Gastroesophageal sphincter (tissue), 4 donors: ENCODE results near the gene LRRC1. TPM values are rescaled to one million over a fixed set of nuclear protein-coding genes. Genes with fewer than 3 reads are reported as not detected.

Experiments used
- ATAC-seq: fragments of 150-250 bp; one replicate; pipeline ENCODE4 v1.9.1; 2016; ENCODE audit warnings: mild to moderate bottlenecking, moderate library complexity
- H3K27ac ChIP-seq, 4 donors: fragments of 200-600 bp; sonication (generic) in 3 of 4; 1 replicate in 3 of 4; 2 replicates in 1 of 4; pipeline ENCODE4 v1.5.1; 2016 to 2019
- H3K27me3 ChIP-seq: fragments of 200-600 bp; sonication (generic); one replicate; pipeline ENCODE4 v1.5.1; 2019
- H3K36me3 ChIP-seq, 2 donors: fragments of 200-600 bp; sonication (generic); one replicate each; pipeline ENCODE4 v1.5.1; 2019; ENCODE audit warnings: control low read depth in 1 of 2
- H3K4me1 ChIP-seq, 3 donors: fragments of 200-600 bp; sonication (generic); 1 replicate in 2 of 3; 2 replicates in 1 of 3; pipeline ENCODE4 v1.5.1; 2016 to 2019; ENCODE audit warnings: control low read depth in 2 of 3
- H3K4me3 ChIP-seq, 2 donors: fragments of 200-600 bp; sonication (generic); one replicate each; pipeline ENCODE4 v1.5.1; 2019; ENCODE audit warnings: mild to moderate bottlenecking in 1 of 2, moderate library complexity in 1 of 2
- H3K9me3 ChIP-seq, 3 donors: fragments of 200-600 bp; sonication (generic); one replicate each; pipeline ENCODE4 v1.5.1; 2017 to 2019; ENCODE audit warnings: control low read depth in 2 of 3
- CTCF ChIP-seq, 4 experiments: fragments of 200-600 bp in 2 of 4; fragments of 450-650 bp in 2 of 4; sonication (generic) in 1 of 4; IDR thresholded peaks; one replicate each; pipeline ENCODE4 v1.5.1; 2017 to 2019; ENCODE audit warnings: antibody characterized with exemption in 4 of 4, mild to moderate bottlenecking in 2 of 4, moderate library complexity in 2 of 4
- EP300 ChIP-seq: sonication (generic); formaldehyde crosslinking; IDR thresholded peaks from one replicate; pipeline ENCODE4 v1.6.1; 2017; ENCODE audit warnings: antibody characterized with exemption, mild to moderate bottlenecking
- POLR2A ChIP-seq, 2 donors: fragments of 450-650 bp; IDR thresholded peaks; one replicate each; pipeline ENCODE4 v1.6.1; 2017; ENCODE audit warnings: antibody characterized with exemption in 2 of 2, mild to moderate bottlenecking in 2 of 2, moderate library complexity in 1 of 2
- POLR2AphosphoS5 ChIP-seq: sonication (generic); formaldehyde crosslinking; IDR thresholded peaks from one replicate; pipeline ENCODE4 v1.6.1; 2017; ENCODE audit warnings: antibody characterized with exemption
- WGBS, 2 donors: methylation state at CpG; one replicate each; pipeline ENCODE4 v1.1.5; 2018; ENCODE audit warnings: low coverage in 1 of 2; 5-methylcytosine and 5-hydroxymethylcytosine counted together
- total RNA-seq, 4 donors: library from RNA; depleted of rRNA; stranded (reverse); fragments of >200 nt; gene quantifications; one replicate each; pipeline ENCODE4 v1.1.0, GENCODE V29; 2016

LRRC1 gene
- total RNA-seq, result 10 to 100 TPM; 12.4 to 28.3 (median 15.5) TPM

GRCh38 chr6:53794720-53795339, at the start of gene LRRC1:
TSS of gene LRRC1 (plus strand) at chr6:53795005. CDS start at chr6:53795257, 252 bp downstream.
- TF ChIP-seq POLR2AphosphoS5 (peak; percentile 50), POLR2A (IDR thresholded peaks at IDR 0.05) (peak; percentile 42 to 43), CTCF (IDR thresholded peaks at IDR 0.05) (no peak), EP300 (no peak)
- ATAC-seq, result peak; percentile 90
- peaks cover 0 to 41% (median 0%) of the 10 kb centered on the region in 3 donors for H3K4me1 ChIP-seq
- peak within 1 kb of the TSS; percentile 30 to 88 (median 86) for H3K27ac ChIP-seq
- WGBS, 2 donors, result 0% methylated on average over 1 of the region's 75 CpGs; no CpG with 5 or more reads in 1 of the 2 donors
- H3K36me3 ChIP-seq, result no peaks in the 10 kb centered on the region
- H3K4me3 ChIP-seq, result peak within 1 kb of the TSS; percentile 71 to 74
- H3K27me3 ChIP-seq, result no peaks in the 10 kb centered on the region
- H3K9me3 ChIP-seq, result no peaks in the 10 kb centered on the region

- ATAC-seq, result no peak
Observed at GRCh38 chr6:53746442-53747103, 48.2 kb upstream of the LRRC1 start.

GRCh38 chr6:53750052-53750650, 44.7 kb upstream of the LRRC1 start:
- 53 to 62% methylated on average over 2 of the region's 2 CpGs for WGBS, 2 donors
- no peak for TF ChIP-seq POLR2AphosphoS5
- no peak for TF ChIP-seq CTCF (IDR thresholded peaks at IDR 0.05)
- no peak for TF ChIP-seq POLR2A (IDR thresholded peaks at IDR 0.05)
- TF ChIP-seq EP300, result no peak

More at GRCh38 chr6:53746442-53747103, 48.2 kb upstream of the LRRC1 start:
- H3K27ac ChIP-seq, result no peak overlapping the region
- no peaks in the 10 kb centered on the region for H3K36me3 ChIP-seq
- H3K4me3 ChIP-seq, result no peak overlapping the region
- H3K9me3 ChIP-seq, result no peaks in the 10 kb centered on the region
- peaks cover 0 to 6% (median 0%) of the 10 kb centered on the region in 3 donors for H3K4me1 ChIP-seq
- WGBS, 2 donors, result 36 to 54% methylated on average over 3 of the region's 3 CpGs
- TF ChIP-seq CTCF (IDR thresholded peaks at IDR 0.05), result no peak
- no peak for TF ChIP-seq POLR2AphosphoS5
- TF ChIP-seq POLR2A (IDR thresholded peaks at IDR 0.05), result no peak
- no peak for TF ChIP-seq EP300
- no peaks in the 10 kb centered on the region for H3K27me3 ChIP-seq

GRCh38 chr6:53751417-53751816, 43.4 kb upstream of the LRRC1 start:
- no peaks in the 10 kb centered on the region for H3K9me3 ChIP-seq
- H3K27ac ChIP-seq, result no peak overlapping the region
- no peaks in the 10 kb centered on the region for H3K36me3 ChIP-seq
- TF ChIP-seq CTCF (IDR thresholded peaks at IDR 0.05) (no peak), POLR2A (IDR thresholded peaks at IDR 0.05) (no peak), EP300 (no peak), POLR2AphosphoS5 (no peak)
- 0% methylated on average over 1 of the region's 1 CpG for WGBS, 2 donors
- no peaks in the 10 kb centered on the region for H3K27me3 ChIP-seq
- H3K4me3 ChIP-seq, result no peak overlapping the region
- ATAC-seq, result no peak
- H3K4me1 ChIP-seq, result peaks cover 0 to 6% (median 0%) of the 10 kb centered on the region in 3 donors

More at GRCh38 chr6:53750052-53750650, 44.7 kb upstream of the LRRC1 start:
- Histone ChIP-seq H3K4me1 (peaks cover 0 to 6% (median 0%) of the 10 kb centered on the region in 3 donors), H3K27me3 (no peaks in the 10 kb centered on the region), H3K4me3 (no peak overlapping the region), H3K36me3 (no peaks in the 10 kb centered on the region), H3K9me3 (no peaks in the 10 kb centered on the region), H3K27ac (no peak overlapping the region)
- no peak for ATAC-seq
